HCT116 (cell line): ENCODE measurements around the gene SLC18A2.

Experiments
- CBX3 ChIP-seq: IDR thresholded peaks from 2 replicates; pipeline ENCODE4 v1.6.1; 2012; ENCODE audit warnings: low read depth
- CEBPB ChIP-seq: IDR thresholded peaks from 2 replicates; pipeline ENCODE4 v1.6.1; 2012; ENCODE audit warnings: low read depth
- EZH2 ChIP-seq: fragments of 200-600 bp; sonication (generic); IDR thresholded peaks from 2 replicates; pipeline ENCODE4 v1.6.1; 2017; ENCODE audit warnings: antibody characterized with exemption, mixed run types
- EZH2phosphoT487 ChIP-seq: fragments of 200-600 bp; IDR thresholded peaks from 2 replicates; pipeline ENCODE4 v1.6.1; 2018; ENCODE audit warnings: antibody characterized with exemption, borderline replicate concordance
- POLR2A ChIP-seq: IDR thresholded peaks from 2 replicates; pipeline ENCODE4 v1.7.0; 2011; ENCODE audit warnings: borderline replicate concordance; ENCODE audit not compliant: insufficient read depth, insufficient read length; ENCODE audit errors: extremely low read depth
- POLR2AphosphoS5 ChIP-seq: IDR thresholded peaks from 2 replicates; pipeline ENCODE4 v1.6.1; 2011; ENCODE audit warnings: mild to moderate bottlenecking, low read depth, low read length, moderate library complexity
- SIN3A ChIP-seq: IDR thresholded peaks from 2 replicates; pipeline ENCODE4 v1.6.1; 2012; ENCODE audit warnings: low read depth
- SP1 ChIP-seq: IDR thresholded peaks from 2 replicates; pipeline ENCODE4 v1.6.1; 2012; ENCODE audit warnings: low read depth
- SRF ChIP-seq: IDR thresholded peaks from 2 replicates; pipeline ENCODE4 v1.6.1; 2012; ENCODE audit warnings: low read depth
- ZNF274 ChIP-seq: fragments of 200-500 bp; sonication (Bioruptor generic); IDR thresholded peaks from 2 replicates; pipeline ENCODE4 v1.6.1; 2014; ENCODE audit warnings: mild to moderate bottlenecking, low read depth, low read length, inconsistent platforms
- TF ChIP-seq, protein P1 (sequence below), 3 experiments: fragments of 200-600 bp in 1 of 3; sonication (generic) in 1 of 3; IDR thresholded peaks in 2 of 3; conservative IDR thresholded peaks in 1 of 3; 2 replicates each; pipeline ENCODE4 v1.5.1; 2012 to 2017; ENCODE audit warnings: low read depth in 2 of 3, low read length in 2 of 3, antibody characterized with exemption in 1 of 3, borderline replicate concordance in 1 of 3, control low read depth in 1 of 3, mild to moderate bottlenecking in 1 of 3, mixed read lengths in 1 of 3, mixed run types in 1 of 3, moderate library complexity in 1 of 3; ENCODE audit not compliant: insufficient read depth in 1 of 3
- TF ChIP-seq, protein P2 (sequence below): IDR thresholded peaks from 2 replicates; pipeline ENCODE4 v1.6.1; 2012
- TF ChIP-seq, protein P3 (sequence below): IDR thresholded peaks from 2 replicates; pipeline ENCODE4 v1.6.1; 2012
- TF ChIP-seq, protein P4 (sequence below): IDR thresholded peaks from 2 replicates; pipeline ENCODE4 v1.6.1; 2012; ENCODE audit warnings: low read depth

DNA sequence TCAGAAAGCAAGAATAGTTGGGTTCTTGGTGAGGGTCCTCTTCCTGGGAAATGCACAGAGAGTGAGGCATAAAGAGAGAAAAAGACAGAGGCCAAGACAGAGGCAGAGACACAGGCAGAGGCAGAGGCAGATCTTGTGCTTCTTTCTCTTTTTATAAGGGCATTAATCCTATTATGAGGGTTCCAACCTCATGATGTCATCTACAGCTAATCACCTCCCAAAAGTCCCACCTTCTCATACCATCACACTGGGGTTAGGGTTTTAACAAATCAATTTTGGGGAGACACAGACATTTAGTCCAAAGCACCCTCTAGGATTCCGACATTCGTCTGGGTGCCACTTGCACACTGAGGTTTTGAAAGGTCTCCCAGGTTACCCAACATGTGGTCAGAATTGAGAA, 25.8 kb upstream of the SLC18A2 start:
- TF ChIP-seq POLR2AphosphoS5 (no peak), ZNF274 (no peak), SRF (no peak), CBX3 (no peak), SP1 (no peak), CEBPB (no peak), SIN3A (no peak), EZH2 (no peak), POLR2A (no peak), EZH2phosphoT487 (no peak)
- TF ChIP-seq, protein P1, sequence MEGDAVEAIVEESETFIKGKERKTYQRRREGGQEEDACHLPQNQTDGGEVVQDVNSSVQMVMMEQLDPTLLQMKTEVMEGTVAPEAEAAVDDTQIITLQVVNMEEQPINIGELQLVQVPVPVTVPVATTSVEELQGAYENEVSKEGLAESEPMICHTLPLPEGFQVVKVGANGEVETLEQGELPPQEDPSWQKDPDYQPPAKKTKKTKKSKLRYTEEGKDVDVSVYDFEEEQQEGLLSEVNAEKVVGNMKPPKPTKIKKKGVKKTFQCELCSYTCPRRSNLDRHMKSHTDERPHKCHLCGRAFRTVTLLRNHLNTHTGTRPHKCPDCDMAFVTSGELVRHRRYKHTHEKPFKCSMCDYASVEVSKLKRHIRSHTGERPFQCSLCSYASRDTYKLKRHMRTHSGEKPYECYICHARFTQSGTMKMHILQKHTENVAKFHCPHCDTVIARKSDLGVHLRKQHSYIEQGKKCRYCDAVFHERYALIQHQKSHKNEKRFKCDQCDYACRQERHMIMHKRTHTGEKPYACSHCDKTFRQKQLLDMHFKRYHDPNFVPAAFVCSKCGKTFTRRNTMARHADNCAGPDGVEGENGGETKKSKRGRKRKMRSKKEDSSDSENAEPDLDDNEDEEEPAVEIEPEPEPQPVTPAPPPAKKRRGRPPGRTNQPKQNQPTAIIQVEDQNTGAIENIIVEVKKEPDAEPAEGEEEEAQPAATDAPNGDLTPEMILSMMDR (IDR thresholded peaks at IDR 0.05 in 2 of 3, conservative IDR thresholded peaks at IDR 0.05 in 1 of 3; ENCODE audit: borderline replicate concordance in 1 of 3, insufficient read depth in 1 of 3, low read depth in 2 of 3, low read length in 2 of 3) = no peak
- TF ChIP-seq, protein P2, sequence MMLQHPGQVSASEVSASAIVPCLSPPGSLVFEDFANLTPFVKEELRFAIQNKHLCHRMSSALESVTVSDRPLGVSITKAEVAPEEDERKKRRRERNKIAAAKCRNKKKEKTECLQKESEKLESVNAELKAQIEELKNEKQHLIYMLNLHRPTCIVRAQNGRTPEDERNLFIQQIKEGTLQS = no peak
- TF ChIP-seq, protein P3, sequence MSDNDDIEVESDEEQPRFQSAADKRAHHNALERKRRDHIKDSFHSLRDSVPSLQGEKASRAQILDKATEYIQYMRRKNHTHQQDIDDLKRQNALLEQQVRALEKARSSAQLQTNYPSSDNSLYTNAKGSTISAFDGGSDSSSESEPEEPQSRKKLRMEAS = no peak
- TF ChIP-seq, protein P4, sequence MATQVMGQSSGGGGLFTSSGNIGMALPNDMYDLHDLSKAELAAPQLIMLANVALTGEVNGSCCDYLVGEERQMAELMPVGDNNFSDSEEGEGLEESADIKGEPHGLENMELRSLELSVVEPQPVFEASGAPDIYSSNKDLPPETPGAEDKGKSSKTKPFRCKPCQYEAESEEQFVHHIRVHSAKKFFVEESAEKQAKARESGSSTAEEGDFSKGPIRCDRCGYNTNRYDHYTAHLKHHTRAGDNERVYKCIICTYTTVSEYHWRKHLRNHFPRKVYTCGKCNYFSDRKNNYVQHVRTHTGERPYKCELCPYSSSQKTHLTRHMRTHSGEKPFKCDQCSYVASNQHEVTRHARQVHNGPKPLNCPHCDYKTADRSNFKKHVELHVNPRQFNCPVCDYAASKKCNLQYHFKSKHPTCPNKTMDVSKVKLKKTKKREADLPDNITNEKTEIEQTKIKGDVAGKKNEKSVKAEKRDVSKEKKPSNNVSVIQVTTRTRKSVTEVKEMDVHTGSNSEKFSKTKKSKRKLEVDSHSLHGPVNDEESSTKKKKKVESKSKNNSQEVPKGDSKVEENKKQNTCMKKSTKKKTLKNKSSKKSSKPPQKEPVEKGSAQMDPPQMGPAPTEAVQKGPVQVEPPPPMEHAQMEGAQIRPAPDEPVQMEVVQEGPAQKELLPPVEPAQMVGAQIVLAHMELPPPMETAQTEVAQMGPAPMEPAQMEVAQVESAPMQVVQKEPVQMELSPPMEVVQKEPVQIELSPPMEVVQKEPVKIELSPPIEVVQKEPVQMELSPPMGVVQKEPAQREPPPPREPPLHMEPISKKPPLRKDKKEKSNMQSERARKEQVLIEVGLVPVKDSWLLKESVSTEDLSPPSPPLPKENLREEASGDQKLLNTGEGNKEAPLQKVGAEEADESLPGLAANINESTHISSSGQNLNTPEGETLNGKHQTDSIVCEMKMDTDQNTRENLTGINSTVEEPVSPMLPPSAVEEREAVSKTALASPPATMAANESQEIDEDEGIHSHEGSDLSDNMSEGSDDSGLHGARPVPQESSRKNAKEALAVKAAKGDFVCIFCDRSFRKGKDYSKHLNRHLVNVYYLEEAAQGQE = no peak
